Right lobe of liver (tissue), 6 donors: ENCODE results near the gene CEP76. TPM values are rescaled to one million over a fixed set of nuclear protein-coding genes. Genes with fewer than 3 reads are reported as not detected.
"Not testable (repeated sequence)": the region's sequence is repeated elsewhere in the genome, so short reads cannot be mapped to it uniquely, and the experiment has no call there.

Source experiments
- ATAC-seq, 4 donors: fragments of 200-7000 bp; cut with Tn5 transposase; one replicate each; pipeline ENCODE4 v1.9.1; 2020; ENCODE audit warnings: mild to moderate bottlenecking in 4 of 4, moderate library complexity in 4 of 4
- DNase-seq, 3 donors: peaks; one replicate each; pipeline ENCODE4 v3.0.0-alpha.2; 2020
- H3K27ac ChIP-seq, 3 donors: fragments of 200-600 bp; one replicate each; pipeline ENCODE4 v1.8.0; 2022
- H3K27me3 ChIP-seq, 2 donors: fragments of 200-600 bp; one replicate each; pipeline ENCODE4 v1.8.0; 2022
- H3K36me3 ChIP-seq, 4 donors: fragments of 200-600 bp; sonication (generic) in 1 of 4; one replicate each; pipeline versions ENCODE4 v1.5.1 to v1.8.0; 2017 to 2022; ENCODE audit warnings: control low read depth in 1 of 4
- H3K4me1 ChIP-seq, 4 donors: fragments of 200-600 bp; sonication (generic) in 1 of 4; one replicate each; pipeline versions ENCODE4 v1.5.1 to v1.8.0; 2017 to 2022; ENCODE audit warnings: control low read depth in 1 of 4
- H3K4me3 ChIP-seq, 3 donors: fragments of 200-600 bp; one replicate each; pipeline ENCODE4 v1.8.0; 2022
- H3K9me3 ChIP-seq, 4 donors: fragments of 200-600 bp; sonication (generic) in 1 of 4; one replicate each; pipeline versions ENCODE4 v1.5.1 to v1.8.0; 2017 to 2022; ENCODE audit warnings: control low read depth in 1 of 4
- POLR2A ChIP-seq: fragments of 450-650 bp; IDR thresholded peaks from one replicate; pipeline ENCODE4 v1.6.1; 2017; ENCODE audit warnings: antibody characterized with exemption, mild to moderate bottlenecking
- WGBS: methylation state at CpG from one replicate; pipeline ENCODE4 v1.1.6; 2018; ENCODE audit warnings: low coverage, low lambda C conversion rate; ENCODE audit not compliant: insufficient coverage; ENCODE audit errors: missing lambda C conversion rate; 5-methylcytosine and 5-hydroxymethylcytosine counted together
- intact Hi-C, 2 donors: fragments of 100-400 bp; cut with DNase I; formaldehyde crosslinking; loops; one replicate each; pipeline versions ENCODE4 v1.11.2 to v1.14.1; 2022
- total RNA-seq, 6 experiments: library from RNA; depleted of rRNA in 2 of 6; stranded (reverse); fragments of >200 nt in 2 of 6; fragmentation: NEBNext Ultra II Directional in 3 of 6; extraction: Animal tissue kit (Norgen Biotek cat#: 25700) in 3 of 6; gene quantifications; one replicate each; pipeline versions ENCODE4 v1.1.0 to v1.2.4, GENCODE V29; 2016 to 2023
- TF ChIP-seq, protein P1 (sequence below), 4 donors: fragments of 200-600 bp in 3 of 4; fragments of 450-650 bp in 1 of 4; IDR thresholded peaks; one replicate each; pipeline versions ENCODE4 v1.5.1 to v1.8.0; 2016 to 2022; ENCODE audit warnings: antibody characterized with exemption in 4 of 4, mild to moderate bottlenecking in 2 of 4
- donor health status: DM: no; HTN: yes; CAD: no.
- donor health status: DM: no; HTN: no; CAD: no.
- donor health status: DM: no; HTN: no; CAD: no.
- donor health status: DM: no; HTN: yes; CAD: no.
- donor health status: DM: no; HTN: yes; CAD: no.

Gene CEP76
- total RNA-seq, 6 experiments from 2014 or later: 2.1 to 5.6 (median 3.7) TPM

DNA sequence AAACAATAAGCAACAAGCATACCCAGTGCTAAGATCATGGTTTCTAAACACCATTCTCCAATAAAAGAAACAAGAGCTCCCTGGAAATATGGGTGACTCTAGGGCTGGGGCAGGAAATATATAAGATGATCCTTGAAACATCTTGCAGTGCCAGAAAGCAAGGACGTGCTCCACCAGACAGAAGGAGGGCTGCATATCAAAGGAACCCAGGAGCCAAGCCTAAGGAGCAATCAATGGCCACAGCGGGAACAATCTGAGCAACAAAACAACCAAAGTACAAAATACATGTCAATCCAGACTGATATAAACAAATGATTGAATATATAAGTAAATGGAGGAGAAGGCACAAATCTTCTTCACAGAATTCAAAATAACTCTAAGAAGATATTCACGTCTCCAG lies 54.8 kb downstream of the CEP76 start:
- Histone ChIP-seq H3K27ac (no peak overlapping the region), H3K36me3 (no peaks in the 10 kb centered on the region), H3K9me3 (no peaks in the 10 kb centered on the region), H3K4me3 (no peak overlapping the region), H3K4me1 (no peaks in the 10 kb centered on the region), H3K27me3 (no peaks in the 10 kb centered on the region)
- intact Hi-C loops: loop anchor here in 1 of 2 donors (10.0 kb wide), 1 partner anchor 93 kb away; no protein-coding TSS in a partner anchor
- TF ChIP-seq, protein P1, sequence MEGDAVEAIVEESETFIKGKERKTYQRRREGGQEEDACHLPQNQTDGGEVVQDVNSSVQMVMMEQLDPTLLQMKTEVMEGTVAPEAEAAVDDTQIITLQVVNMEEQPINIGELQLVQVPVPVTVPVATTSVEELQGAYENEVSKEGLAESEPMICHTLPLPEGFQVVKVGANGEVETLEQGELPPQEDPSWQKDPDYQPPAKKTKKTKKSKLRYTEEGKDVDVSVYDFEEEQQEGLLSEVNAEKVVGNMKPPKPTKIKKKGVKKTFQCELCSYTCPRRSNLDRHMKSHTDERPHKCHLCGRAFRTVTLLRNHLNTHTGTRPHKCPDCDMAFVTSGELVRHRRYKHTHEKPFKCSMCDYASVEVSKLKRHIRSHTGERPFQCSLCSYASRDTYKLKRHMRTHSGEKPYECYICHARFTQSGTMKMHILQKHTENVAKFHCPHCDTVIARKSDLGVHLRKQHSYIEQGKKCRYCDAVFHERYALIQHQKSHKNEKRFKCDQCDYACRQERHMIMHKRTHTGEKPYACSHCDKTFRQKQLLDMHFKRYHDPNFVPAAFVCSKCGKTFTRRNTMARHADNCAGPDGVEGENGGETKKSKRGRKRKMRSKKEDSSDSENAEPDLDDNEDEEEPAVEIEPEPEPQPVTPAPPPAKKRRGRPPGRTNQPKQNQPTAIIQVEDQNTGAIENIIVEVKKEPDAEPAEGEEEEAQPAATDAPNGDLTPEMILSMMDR (IDR thresholded peaks at IDR 0.05): no peak
- TF ChIP-seq POLR2A: no peak
- DNase-seq: no peak
- ATAC-seq: no peak
- WGBS: 59% methylated on average over 3 of the region's 3 CpGs

DNA sequence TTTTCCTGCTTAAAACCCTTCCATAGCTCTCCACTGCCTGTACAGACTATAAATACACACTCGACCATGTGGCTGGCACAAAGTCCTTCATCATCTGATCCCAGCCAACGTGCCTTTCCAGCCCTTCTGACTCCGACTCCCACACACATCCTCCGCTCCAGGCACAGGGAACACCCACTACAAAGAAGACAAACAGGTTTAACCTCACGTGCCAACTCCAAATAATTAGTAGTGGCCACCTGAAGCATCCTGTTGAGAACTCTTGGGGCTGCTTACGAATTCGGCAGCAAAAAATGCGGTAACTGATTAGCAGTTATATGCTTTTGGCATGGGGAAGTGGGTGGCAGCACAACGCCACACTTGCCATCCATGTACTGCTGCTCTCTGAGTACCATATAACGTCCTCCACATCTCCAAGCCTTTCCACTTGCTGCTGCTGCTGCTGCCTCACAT lies 56.7 kb downstream of the CEP76 start:
- no peaks in the 10 kb centered on the region for H3K9me3 ChIP-seq
- intact Hi-C loops: loop anchor here in 1 of 2 donors (10.0 kb wide), 1 partner anchor 91 kb away; no protein-coding TSS in a partner anchor
- ATAC-seq (peak in 3 of 4 donors; percentile 56 to 85 (median 83)), DNase-seq (peak in 1 of 3 donors; percentile 62)
- H3K27me3 ChIP-seq: no peaks in the 10 kb centered on the region
- no peaks in the 10 kb centered on the region for H3K4me1 ChIP-seq
- TF ChIP-seq, protein P1 (IDR thresholded peaks at IDR 0.05): no peak
- TF ChIP-seq POLR2A: no peak
- WGBS: 38% methylated on average over 5 of the region's 10 CpGs
- no peaks in the 10 kb centered on the region for H3K36me3 ChIP-seq
- H3K4me3 ChIP-seq: no peak overlapping the region
- no peak overlapping the region for H3K27ac ChIP-seq

- H3K36me3 ChIP-seq: no peaks in the 10 kb centered on the region
- DNase-seq (no peak), ATAC-seq (no peak)
- H3K4me1 ChIP-seq: no peaks in the 10 kb centered on the region
- TF ChIP-seq, protein P1 (IDR thresholded peaks at IDR 0.05): no peak
- no peak for TF ChIP-seq POLR2A
- intact Hi-C loops: loop anchor here in 1 of 2 donors (10.0 kb wide), 1 partner anchor 90 kb away; no protein-coding TSS in a partner anchor
- no peaks in the 10 kb centered on the region for H3K9me3 ChIP-seq
- no peak overlapping the region for H3K4me3 ChIP-seq
- no peaks in the 10 kb centered on the region for H3K27me3 ChIP-seq
- no peak overlapping the region for H3K27ac ChIP-seq
Measured at GRCh38 chr18:12645254-12645653, 57.3 kb downstream of the CEP76 start.

- H3K4me3 ChIP-seq: not testable (repeated sequence)
- WGBS: 100% methylated on average over 5 of the region's 5 CpGs
Measured at GRCh38 chr18:12643756-12644155, 58.8 kb downstream of the CEP76 start.

DNA sequence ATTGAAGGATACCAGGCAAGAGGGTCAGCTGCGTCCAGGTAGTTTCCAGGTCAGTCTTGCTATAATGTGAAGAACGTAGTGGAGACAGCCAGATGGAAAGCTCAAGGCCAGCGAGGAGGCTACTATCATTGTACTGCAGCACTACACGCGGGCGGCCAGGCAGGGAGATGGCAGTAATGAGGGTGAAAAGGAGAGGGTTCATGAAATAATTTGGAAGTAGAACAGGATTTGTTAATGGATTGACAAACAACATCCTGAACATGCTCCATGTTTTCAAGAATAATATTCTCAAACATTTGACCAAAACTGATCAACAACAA lies 61.7 kb downstream of the CEP76 start:
- Histone ChIP-seq H3K9me3 (no peaks in the 10 kb centered on the region), H3K36me3 (no peaks in the 10 kb centered on the region), H3K27ac (no peak overlapping the region), H3K4me1 (no peaks in the 10 kb centered on the region), H3K27me3 (no peaks in the 10 kb centered on the region), H3K4me3 (no peak overlapping the region)
- WGBS: 81% methylated on average over 5 of the region's 6 CpGs
- TF ChIP-seq, protein P1 (IDR thresholded peaks at IDR 0.05): no peak
- no peak for TF ChIP-seq POLR2A
- intact Hi-C loops: loop anchor here in 1 of 2 donors (10.0 kb wide), 1 partner anchor 86 kb away; no protein-coding TSS in a partner anchor
- ATAC-seq (peak in 1 of 4 donors; percentile 3), DNase-seq (no peak)

More at GRCh38 chr18:12643756-12644155, 58.8 kb downstream of the CEP76 start:
- H3K4me1 ChIP-seq, H3K27ac ChIP-seq, H3K9me3 ChIP-seq, DNase-seq, H3K36me3 ChIP-seq, H3K27me3 ChIP-seq, ATAC-seq: not testable (repeated sequence)
- intact Hi-C loops: loop anchor here in 1 of 2 donors (10.0 kb wide), 1 partner anchor 89 kb away; no protein-coding TSS in a partner anchor
